ENCODE measurements around the gene USP9X.
A peak's percentile ranks its signal among the peaks of the same experiment; 100 is the strongest.
"Not testable (repeated sequence)": the region's sequence is repeated elsewhere in the genome, so short reads cannot be mapped to it uniquely, and the experiment has no call there.

USP9X gene

DNA sequence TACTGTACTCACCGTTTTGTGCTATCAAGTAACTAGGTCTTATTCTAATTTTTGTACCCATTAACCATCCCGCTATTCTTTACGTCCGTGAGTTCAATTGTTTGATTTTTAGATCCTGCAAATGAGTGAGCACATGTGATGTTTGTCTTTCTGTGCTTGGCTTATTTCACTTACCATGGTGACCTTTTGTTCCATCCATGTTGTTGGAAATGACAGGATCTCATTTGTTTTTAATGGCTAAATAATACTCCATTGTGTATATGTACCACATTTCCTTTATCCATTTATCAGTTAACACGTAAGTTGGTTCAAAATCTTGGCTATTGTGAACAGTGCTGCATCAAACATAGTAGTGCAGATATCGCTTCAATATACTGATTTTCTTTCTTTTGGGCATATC, 48.3 kb downstream of the USP9X start:
- DNase-seq, result no peak

DNA sequence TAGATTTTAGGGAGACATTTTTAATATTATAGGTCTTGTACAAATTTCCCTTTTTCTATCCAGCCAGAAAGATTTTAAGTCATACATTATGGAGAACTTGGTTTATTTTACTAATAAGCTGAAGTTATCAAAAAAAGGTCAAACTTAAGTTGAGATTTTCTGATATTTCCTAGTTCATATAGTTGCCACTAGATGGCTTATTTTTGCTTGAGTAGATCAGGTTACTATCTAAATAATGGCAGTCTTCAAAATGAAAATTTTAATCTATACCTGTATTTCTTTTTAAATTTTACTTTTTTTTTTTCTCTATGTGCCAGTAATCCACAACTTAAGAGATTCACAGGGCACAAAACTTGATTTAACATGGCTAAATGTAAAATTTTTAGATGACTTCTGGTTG, 52.3 kb downstream of the USP9X start:
- no peak for DNase-seq

DNA sequence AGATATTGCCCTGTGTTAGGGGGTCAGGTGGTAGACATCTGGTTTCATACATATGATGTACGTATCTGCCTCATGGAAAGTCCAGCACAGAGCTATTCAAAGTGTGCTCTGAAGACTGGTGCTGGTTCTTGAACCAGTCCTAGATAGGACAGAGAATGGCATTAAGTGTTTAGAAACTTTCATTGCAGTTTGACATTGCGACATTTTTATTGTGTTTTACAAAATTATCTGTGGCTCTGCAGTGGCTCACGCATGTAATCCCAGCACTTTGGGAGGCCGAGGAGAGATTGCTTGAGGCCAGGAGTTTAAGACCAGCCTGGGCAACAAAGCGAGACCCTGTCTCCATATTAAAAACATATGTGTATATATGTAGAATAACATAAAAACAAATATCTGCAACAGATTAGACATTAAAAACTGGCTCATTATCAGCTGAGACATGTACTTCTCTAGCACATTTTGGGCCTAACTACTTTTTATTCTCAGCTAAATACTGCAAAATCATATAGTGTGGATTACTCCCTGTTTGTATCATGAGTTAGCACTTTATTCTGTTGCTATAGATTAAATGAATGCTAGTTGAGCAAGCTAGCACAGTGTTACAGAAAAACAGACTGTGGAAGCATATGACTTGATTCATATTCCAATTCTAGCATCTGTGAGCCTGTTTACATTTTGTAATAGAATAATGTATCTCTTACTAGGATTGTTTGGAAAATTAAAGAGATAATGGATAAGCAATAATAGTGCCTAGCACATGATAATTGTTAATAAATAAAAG, 57.1 kb downstream of the USP9X start:
- DNase-seq, result no peak

DNA sequence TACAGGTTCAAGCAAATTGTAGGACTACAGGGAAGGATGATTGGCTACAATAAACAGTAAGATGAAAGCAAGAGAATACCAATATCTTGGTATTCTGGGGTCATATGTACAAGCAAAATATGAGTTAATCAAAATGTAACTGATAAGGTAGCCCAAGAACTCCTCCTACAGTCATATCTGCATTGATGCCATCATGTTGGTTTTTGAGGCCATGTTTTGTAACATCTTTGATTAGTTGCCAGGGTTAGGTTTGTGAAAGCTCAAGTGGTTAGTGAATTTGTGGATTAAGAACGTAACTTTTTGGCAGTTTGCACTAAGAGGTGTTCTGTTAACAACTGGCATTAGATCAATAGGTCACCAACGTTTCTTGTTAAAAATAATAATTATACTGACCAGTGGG, 59.6 kb downstream of the USP9X start:
- no peak for DNase-seq

DNA sequence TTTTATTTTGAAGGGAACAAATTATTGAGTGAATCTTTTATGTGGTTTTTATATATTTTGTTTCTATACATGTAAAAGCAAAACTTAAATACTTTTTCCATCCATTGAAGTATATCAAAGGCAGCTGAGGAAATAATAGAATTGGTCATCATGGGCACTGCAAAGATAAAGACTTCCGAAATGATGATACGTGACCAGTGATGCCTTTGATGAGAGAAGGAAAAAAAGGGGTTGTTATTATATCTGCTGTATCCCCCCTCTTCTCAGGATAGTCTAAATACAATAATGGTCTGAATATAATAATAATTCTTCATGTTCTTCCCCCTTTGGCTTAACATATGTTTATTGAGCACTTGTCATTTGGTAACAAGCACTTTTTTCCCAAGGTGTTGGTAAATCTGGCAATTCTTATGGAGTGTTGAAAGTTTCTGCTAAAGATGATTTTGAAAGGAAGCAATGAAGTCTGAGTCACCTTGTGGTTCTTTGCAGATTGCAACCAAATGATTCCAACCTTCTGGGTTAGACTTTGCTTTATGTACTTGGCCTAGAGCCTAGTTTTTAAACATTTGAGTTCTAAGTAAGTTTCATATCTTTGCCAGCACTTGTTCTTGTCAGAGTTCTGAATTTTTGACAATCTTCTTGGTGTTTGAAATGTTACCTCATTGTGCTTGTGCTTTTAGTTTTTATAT, 60.8 kb downstream of the USP9X start:
- no peak for DNase-seq

DNA sequence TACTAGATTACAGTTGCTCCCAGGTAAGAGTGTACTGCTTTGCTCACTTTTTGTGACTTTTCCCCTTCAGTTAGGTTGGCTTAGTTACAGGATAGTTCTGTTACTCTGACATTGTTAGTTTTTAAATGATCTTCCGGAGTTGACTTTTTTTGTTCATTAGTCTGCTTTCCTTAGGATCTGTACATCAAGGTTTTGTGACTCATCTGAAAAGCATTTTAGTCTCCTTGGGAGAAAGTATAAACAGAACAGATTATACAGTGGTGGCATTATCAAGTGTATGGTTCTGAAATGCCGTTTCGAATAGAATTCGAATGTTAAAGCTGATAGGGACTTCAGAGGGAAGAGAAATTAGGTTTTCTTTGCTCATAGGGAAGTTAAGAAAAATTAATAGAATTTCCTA, 63.3 kb downstream of the USP9X start:
- DNase-seq, result no peak

DNA sequence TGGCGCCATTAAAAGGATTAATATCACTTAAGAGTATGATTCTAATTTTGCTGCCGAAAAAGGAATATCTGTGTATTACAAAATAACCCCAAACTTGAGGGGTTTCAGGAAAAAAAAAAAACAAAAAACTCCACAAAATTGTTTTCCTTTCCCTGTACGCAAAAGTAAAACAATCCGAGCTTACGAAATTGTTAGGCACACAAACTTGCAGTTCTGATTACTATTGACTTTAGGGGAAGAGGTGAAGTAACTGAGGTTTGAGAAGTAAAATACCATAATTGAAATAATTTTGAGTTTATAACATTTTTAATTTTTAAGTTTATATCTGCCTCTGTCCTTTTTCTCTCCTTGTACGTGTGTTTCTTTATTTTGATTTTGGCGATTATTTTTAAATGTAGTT, 64.8 kb downstream of the USP9X start:
- DNase-seq, result no peak

DNA sequence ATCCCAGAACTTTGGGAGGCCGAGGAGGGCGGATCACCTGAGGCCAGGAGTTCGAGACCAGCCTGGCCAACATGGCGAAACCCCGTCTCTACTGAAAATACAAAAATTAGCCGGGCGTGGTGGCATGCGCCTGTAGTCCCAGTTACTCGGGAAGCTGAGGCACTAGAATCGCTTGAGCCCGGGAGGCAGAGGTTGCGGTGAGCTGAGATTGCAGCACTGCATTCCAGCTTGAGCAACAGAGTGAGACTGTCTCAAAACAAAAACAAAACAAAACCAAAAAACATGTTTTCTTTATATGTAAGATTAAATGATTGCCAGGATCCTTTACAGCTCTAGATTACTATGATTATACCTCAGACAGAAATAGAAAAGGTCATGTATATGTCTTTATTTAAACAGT, 66.5 kb downstream of the USP9X start:
- not testable (repeated sequence) for DNase-seq

DNA sequence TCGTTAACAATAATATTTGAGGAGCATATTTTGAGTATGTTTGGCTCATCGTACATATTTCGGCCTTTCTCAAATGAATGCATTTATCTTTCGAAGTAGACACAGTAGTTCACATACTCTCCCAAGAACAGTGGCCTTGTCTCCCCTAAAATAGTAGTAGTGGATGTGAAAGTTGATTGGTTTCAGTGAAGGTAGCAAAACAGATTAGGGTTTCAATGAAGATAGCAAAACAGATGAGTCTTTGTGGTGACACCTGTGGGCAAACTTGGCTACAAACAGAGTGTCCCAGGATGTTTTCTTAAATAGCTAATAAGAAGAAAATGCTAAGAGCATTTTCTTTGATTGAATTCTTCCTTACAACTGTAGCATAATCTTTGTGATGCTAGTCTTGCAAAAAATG, 67.0 kb downstream of the USP9X start:
- DNase-seq, result no peak

DNA sequence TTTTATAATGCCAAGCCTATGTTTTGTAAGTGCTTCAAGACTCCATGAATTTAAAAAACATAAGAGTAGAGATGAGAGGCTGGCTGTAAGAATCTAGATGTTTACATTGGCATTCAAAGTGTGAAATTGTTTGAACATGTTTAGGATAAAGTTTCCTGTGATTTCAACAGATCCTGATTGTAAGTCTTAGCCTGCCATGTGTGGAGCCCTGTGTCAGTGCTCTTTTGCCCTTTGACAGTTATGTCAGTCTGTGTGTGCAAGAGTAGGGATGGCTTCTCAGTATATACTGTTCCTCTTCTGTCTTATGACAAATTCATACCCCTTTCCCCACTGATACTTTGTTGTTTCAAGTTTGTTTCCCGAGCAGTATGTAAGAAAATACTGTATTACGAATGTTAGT, 68.2 kb downstream of the USP9X start:
- no peak for DNase-seq

DNA sequence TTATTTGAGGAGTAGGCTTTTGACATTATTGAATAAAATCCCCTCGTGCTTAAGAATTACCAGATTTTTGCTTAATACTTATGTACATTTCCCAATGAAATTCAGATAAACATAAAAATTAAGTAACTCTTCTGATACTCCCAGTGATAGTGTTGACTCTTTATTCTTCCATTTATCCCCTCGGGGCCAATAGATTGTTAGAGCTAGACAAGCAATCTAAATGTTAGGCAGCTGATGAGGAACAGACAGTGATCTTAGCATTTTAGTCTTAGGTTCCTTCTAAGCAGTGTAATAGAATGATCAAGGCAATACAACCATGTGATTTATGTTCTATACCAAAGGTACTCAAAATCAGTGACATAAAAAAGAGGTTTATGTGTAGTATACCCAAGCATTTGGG, 68.7 kb downstream of the USP9X start:
- DNase-seq, result no peak

DNA sequence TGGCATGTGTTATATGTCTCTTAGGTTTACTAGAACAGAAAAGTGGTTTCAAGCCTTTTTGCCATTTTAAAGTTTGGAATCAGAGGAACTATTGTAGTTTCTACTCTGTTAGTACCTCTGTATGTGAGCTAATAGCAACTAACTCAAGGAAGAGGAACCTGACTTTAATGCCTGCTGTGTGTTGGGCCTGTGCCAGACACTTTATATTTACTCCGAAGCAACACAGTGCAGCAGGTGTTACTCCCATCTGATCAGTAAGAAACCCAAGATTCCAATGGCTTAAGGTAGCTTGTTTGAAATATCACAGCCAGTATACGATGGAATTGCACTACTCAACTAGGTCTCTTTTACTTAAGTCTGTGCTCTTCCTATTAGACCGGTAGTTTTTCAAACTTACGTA, 79.2 kb downstream of the USP9X start:
- peak; percentile 5 for DNase-seq

DNA sequence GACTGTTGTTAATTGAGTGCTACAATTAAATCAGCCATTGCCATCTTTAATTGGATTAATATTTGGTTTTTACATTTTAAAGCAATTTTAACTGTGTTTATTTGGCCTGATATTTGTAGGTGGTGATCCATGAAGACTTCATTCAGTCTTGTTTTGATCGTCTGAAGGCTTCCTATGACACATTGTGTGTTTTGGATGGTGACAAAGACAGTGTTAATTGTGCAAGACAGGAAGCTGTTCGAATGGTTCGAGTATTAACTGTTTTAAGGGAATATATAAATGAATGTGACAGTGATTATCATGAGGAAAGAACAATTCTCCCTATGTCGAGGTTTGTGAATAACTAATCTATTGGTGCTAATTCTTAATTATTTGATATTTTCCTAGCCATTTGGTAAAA, 82.6 kb downstream of the USP9X start:
- no peak for DNase-seq

DNA sequence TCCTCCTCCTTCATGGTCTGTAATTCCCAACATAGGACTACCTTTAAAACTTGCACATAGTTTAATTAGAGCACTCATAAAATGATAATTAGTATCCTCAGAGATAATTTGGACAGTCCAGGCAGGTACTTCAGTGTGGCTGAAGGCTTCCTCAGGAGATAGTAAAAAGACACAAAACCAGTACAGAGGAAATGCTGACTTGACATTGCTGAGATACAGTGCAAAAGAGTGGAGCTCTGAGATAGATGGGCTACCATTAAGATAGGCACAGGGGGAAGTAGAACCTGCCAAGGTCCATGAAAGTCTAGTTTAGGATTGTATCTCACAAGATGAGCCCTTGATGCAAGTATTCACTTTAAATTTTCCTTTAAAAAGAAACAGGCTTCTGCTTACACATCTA, 91.0 kb downstream of the USP9X start:
- DNase-seq, result no peak

DNA sequence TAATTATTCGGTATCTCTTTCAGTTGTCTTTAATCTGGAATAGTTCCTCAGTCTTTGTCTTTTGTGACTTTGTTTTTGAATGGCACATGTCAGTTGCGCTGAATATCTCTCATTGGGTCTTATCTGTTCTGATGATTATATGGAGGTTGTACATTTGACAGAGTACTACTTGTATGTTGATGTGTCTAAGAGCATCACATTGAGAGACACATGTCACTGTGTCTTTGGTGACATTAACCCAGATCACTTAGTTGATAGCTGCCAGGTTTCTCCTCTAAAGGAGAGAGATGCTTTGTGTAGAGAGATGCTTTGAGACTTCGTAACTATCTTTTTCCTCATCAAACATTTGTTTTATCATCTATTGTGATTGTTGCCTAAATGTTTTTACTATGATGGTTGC, 92.1 kb downstream of the USP9X start:
- DNase-seq, result no peak

DNA sequence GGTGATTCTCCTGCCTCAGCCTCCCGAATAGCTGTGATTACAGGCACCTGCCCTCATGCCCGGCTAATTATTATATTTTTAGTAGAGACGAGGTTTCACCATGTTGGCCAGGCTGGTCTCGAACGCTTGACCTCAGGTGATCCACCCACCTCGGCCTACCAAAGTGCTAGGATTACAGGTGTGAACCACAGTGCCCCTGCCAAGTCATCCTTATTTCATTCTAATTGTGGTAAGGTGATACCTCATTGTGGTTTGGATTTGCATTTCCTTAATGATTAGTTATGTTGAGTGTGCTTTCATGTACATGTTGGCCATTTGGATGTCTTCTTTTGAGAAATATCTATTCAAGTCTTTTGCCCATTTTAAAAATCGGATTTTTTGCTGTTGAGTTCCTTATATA, 93.0 kb downstream of the USP9X start:
- DNase-seq, result no peak

DNA sequence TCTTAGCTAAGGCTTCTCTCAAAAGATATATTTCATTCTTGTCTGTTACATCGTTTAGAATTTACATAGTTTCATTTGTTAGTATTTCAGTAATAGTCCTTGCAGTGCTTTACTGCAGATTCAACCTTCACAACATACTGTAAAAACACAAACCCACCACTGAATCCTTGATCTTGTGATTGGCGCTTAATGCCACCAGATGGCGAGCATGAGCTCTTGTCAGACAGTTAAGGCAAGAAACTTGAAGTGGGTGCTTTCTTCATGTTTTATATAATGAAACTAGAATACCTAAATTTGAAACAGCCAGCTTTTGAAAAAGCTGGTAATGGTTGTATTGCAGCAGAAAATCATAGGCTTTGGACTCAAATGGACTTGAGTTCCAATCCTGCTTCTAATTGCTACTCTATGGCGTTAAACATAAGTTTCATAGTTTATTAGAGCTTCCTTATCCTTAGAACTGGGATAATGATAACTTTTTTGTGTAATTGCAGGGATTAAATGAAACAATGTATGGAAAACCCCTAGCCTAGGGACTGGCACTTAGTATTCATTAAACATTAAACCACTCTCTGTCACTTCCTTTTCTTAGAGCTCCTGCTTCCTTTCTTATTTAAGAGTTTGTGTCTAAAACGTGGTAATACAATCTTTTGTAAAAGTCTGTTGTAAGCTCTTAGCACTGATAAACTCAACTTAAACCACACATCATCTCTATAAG, 95.1 kb downstream of the USP9X start:
- DNase-seq, result peak; percentile 7

DNA sequence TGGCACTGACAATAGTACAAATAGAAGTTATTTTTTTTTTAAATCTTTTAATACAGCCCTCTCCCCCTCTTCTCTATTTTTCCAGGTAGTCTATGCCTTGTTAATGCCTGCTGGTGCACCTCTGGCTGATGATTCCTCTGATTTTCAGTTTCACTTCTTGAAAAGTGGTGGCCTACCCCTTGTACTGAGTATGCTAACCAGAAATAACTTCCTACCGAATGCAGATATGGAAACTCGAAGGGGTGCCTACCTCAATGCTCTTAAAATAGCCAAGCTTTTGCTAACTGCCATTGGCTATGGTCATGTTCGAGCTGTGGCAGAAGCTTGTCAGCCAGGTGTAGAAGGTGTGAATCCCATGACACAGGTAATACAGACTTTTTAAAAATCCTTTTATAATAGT, 99.1 kb downstream of the USP9X start:
- DNase-seq, result no peak

DNA sequence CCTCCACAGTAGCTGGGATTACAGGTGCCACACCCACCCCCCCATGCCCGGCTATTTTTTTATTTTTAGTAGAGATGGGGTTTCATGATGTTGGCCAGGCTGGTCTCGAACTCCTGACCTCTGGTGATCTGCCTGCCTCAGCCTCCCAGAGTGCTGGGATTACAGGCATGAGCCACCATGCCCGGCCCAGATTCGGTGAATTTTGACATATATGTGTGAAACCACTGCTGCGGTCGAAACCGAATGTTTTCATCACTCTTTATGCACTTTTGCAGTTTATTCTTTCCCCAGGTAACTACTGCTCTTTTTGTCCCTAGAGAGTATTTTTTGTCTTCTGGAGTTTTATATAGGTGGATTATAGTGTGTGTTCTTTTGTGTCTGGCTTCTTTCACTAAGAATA, 101.7 kb downstream of the USP9X start:
- not testable (repeated sequence) for DNase-seq

DNA sequence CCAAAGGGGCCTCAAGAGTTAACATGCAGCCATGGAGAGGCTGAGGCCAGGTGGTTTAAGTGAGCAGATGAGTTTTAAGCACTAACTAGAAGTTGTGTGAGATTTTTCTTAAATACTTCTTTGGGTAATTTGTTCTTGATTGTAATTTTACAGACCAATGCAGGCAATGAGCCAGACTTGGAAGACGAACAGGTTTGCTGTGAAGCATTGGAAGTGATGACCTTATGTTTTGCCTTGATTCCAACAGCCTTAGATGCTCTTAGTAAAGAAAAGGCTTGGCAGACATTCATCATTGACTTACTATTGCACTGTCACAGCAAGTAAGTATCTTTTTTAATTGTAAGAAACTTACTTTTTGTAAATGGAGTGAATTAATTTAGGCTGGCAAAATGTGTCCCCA, 103.9 kb downstream of the USP9X start:
- no peak for DNase-seq

DNA sequence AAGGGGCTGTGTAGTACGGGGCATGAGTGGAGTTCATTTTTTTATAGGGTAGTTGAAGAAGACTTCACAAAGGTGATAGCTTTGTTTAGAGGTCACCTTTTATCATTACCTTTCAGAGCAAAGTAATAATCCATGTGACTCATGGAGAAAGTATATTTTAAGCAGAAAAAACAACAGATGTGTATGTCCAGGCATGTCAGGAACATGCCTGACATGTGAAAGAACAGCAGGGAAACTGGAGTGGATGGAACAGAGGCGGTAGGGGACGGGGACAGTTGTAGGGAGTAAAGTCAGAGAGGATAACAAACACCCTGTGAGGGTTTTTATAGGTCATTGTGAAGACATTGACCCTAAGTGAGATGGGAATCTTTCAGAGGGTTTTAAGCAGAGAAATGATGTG, 107.6 kb downstream of the USP9X start:
- DNase-seq, result no peak

DNA sequence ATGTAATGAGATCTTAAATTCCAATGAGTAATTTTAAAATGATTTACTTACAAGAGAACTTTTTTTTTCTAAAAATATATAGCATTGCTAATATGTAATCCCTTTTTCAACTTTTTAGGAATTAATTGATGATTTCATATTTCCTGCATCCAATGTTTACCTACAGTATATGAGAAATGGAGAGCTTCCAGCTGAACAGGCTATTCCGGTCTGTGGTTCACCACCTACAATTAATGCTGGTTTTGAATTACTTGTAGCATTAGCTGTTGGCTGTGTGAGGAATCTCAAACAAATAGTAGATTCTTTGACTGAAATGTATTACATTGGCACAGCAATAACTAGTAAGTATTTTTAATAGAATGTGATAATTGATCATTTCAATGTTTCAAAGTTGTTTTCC, 113.2 kb downstream of the USP9X start:
- no peak for DNase-seq

DNA sequence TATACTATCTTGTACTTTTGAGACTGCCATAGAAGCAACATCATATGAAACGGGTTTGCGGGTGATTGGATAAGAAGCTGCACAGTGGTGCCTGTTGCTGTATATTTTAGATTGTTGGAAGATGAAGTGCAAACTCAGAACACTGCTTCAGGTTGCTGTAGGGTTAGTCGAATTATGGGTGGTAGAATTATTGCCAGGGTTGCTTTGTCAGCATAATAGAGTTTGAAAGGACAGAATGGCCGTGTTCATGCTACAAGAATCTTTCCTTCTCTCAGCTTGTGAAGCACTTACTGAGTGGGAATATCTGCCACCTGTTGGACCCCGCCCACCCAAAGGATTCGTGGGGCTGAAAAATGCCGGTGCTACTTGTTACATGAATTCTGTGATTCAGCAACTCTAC, 115.5 kb downstream of the USP9X start:
- no peak for DNase-seq

DNA sequence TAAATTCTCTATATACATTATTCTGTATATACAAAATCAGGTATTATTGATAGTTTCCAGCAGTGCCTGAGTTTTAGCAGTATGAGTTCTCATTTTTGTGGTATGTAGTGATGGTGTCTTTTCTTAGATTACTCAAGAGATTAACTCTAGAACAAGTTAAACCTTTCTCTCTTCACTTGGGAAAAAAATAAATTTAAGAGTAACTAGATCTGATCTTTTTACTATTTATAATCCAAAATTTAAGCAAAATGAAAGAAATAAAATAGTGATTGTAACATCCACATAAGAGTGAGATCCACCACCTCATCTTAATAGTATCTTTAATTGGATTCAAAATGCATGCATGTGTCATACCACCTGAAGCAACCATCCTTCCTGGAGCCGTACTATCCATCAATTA, 124.6 kb downstream of the USP9X start:
- DNase-seq, result no peak
